Lower lobe of right lung (tissue), 2 donors: ENCODE results near the gene CHD6. TPM values are rescaled to one million over a fixed set of nuclear protein-coding genes. Genes with fewer than 3 reads are reported as not detected.

Experiments used
- ATAC-seq, 2 donors: fragments of 200-7000 bp; cut with Tn5 transposase; one replicate each; pipeline ENCODE4 v1.9.1; 2020 to 2022; ENCODE audit warnings: mild to moderate bottlenecking in 2 of 2, moderate library complexity in 2 of 2
- DNase-seq: peaks from one replicate; pipeline ENCODE4 v3.0.0-alpha.2; 2020
- H3K27ac ChIP-seq: fragments of 200-600 bp; one replicate; pipeline ENCODE4 v1.8.0; 2022
- H3K27me3 ChIP-seq: fragments of 200-600 bp; one replicate; pipeline ENCODE4 v1.8.0; 2022; ENCODE audit warnings: low read depth
- H3K36me3 ChIP-seq: fragments of 200-600 bp; one replicate; pipeline ENCODE4 v1.8.0; 2022; ENCODE audit warnings: mild to moderate bottlenecking
- H3K4me1 ChIP-seq: fragments of 200-600 bp; one replicate; pipeline ENCODE4 v1.8.0; 2022
- H3K4me3 ChIP-seq: fragments of 200-600 bp; one replicate; pipeline ENCODE4 v1.8.0; 2022; ENCODE audit warnings: mild to moderate bottlenecking
- H3K9me3 ChIP-seq: fragments of 200-600 bp; one replicate; pipeline ENCODE4 v1.8.0; 2022
- intact Hi-C: fragments of 100-400 bp; cut with DNase I; formaldehyde crosslinking; loops from one replicate; pipeline ENCODE4 v1.11.0; 2022
- total RNA-seq: library from RNA; stranded (reverse); fragmentation: NEBNext Ultra II Directional; extraction: Animal tissue kit (Norgen Biotek cat#: 25700); gene quantifications from one replicate; pipeline ENCODE4 v1.2.1, GENCODE V29; 2021
- TF ChIP-seq, protein P1 (sequence below): fragments of 200-600 bp; IDR thresholded peaks from one replicate; pipeline ENCODE4 v1.8.0; 2022; ENCODE audit warnings: antibody characterized with exemption, mild to moderate bottlenecking
- donor health status: DM: no; HTN: yes; CAD: no; lungs with severe emphysema.

Gene CHD6
- total RNA-seq, 1 donor from 2014 or later, result 43.6 TPM

DNA sequence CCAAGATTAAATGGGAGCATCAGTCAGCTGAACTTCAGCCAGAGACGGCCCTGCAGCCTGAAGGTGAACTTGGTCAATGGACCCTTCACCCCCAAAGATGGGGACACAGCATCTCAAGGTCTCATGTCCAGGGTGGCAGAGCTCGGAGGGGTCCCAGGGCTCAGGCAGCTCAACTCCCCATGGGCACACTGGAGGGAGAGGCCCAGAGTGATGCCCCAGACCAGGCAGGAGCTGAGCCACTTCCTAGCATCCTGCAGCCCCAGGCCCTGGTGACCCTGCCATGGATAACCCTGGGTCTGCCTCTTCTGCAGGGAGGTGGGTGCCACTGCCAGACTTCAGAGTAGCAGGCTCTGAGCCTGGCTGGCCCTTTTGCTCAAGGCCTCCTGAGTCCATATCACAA is 224.1 kb downstream of the CHD6 start:
- Histone ChIP-seq H3K36me3 (no peaks in the 10 kb centered on the region), H3K27ac (no peak overlapping the region), H3K27me3 (no peaks in the 10 kb centered on the region), H3K4me3 (no peak overlapping the region), H3K4me1 (no peaks in the 10 kb centered on the region), H3K9me3 (no peaks in the 10 kb centered on the region)
- ATAC-seq (no peak), DNase-seq (peak; percentile 34)
- intact Hi-C loops, result no loop called here
- TF ChIP-seq, protein P1, sequence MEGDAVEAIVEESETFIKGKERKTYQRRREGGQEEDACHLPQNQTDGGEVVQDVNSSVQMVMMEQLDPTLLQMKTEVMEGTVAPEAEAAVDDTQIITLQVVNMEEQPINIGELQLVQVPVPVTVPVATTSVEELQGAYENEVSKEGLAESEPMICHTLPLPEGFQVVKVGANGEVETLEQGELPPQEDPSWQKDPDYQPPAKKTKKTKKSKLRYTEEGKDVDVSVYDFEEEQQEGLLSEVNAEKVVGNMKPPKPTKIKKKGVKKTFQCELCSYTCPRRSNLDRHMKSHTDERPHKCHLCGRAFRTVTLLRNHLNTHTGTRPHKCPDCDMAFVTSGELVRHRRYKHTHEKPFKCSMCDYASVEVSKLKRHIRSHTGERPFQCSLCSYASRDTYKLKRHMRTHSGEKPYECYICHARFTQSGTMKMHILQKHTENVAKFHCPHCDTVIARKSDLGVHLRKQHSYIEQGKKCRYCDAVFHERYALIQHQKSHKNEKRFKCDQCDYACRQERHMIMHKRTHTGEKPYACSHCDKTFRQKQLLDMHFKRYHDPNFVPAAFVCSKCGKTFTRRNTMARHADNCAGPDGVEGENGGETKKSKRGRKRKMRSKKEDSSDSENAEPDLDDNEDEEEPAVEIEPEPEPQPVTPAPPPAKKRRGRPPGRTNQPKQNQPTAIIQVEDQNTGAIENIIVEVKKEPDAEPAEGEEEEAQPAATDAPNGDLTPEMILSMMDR, result no peak

DNA sequence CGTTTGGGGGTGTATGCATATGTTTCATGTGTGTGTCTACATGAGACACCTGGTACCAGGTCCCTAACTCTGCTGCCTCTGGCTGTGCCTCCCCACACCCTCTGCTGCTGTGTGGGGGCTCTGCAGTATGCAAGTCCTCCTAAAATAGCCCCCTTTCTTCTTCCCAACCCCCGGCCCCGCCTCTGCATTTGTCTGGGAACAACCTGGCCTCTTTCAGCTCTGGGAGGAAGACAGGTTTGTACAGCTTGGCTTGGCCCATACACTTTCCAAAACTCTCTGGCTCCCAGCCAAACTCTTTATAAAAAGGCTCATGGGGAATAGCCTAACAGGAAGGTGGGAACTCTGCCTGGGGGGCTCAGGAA is 224.5 kb downstream of the CHD6 start:
- Histone ChIP-seq H3K36me3 (no peaks in the 10 kb centered on the region), H3K27ac (no peak overlapping the region), H3K4me1 (no peaks in the 10 kb centered on the region), H3K4me3 (no peak overlapping the region), H3K9me3 (no peaks in the 10 kb centered on the region), H3K27me3 (no peaks in the 10 kb centered on the region)
- peak; percentile 24 for DNase-seq
- TF ChIP-seq, protein P1, result no peak
- ATAC-seq, result no peak
- intact Hi-C loops, result no loop called here

DNA sequence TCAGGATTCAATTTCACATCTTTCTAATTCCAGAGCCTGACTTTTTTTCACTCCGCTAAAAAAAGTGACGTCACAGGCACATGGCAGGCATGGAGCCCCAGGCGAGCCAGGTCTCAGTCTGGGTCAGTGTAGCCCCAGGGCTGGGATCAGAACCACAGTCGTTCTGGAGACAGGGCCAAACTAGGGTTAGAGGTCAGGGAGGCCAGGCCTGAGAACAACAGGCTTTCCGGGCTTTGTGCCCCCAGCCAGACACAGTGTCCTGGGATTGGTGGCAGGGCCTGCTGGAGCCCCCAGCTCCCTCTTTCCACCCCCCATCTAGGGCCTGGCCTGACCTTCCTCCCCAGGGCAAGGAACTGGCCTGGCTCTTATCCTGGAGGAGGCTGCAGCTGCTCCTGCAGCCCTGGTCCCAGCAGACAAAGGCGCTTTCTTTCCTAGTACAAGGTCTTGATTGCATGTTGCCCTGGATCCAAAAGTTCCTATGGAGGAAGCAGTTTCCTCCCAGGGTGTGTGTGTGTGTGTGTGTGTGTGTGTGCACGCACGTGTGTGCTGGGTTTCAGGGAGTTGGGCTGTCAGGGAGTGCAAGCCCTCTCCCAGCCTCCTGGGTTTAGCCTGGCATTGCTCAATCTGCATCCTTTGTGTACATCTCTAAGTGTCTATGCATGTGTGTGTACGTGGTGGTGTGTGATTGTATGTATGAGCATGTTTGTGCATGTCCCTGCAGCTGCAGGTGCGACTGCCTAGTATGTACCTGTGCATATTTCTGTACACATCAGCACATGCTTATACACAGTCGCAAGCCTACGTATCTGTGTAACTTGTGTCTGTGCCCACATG is 225.1 kb downstream of the CHD6 start:
- Histone ChIP-seq H3K27ac (no peak overlapping the region), H3K9me3 (no peaks in the 10 kb centered on the region), H3K36me3 (no peaks in the 10 kb centered on the region), H3K4me1 (no peaks in the 10 kb centered on the region), H3K4me3 (no peak overlapping the region), H3K27me3 (no peaks in the 10 kb centered on the region)
- TF ChIP-seq, protein P1, result no peak
- DNase-seq, result peak; percentile 34
- ATAC-seq, result peak; percentile 17 to 44
- intact Hi-C loops, result no loop called here

DNA sequence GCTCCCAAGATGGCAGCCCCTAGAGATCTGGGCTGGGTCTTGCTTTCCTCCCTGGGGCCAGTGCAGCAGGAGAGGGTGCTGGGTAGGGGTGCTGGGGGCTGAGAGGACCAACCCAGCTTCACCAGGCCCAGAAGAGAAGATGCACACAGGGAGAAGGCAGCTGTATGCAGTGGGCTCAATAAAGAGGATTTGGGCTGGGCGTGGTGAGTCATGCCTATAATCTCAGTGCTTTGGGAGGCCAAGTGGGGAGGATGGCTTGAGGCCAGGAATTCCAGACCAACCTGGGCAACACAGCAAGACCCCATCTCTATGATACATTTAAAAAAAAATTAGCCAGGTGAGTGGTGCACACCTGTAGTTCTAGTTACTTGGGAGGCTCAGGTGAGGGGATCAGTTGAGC is 225.9 kb downstream of the CHD6 start:
- TF ChIP-seq, protein P1, result no peak
- Histone ChIP-seq H3K27ac (no peak overlapping the region), H3K4me1 (no peaks in the 10 kb centered on the region), H3K4me3 (no peak overlapping the region), H3K27me3 (no peaks in the 10 kb centered on the region), H3K36me3 (no peaks in the 10 kb centered on the region), H3K9me3 (no peaks in the 10 kb centered on the region)
- ATAC-seq (no peak), DNase-seq (peak; percentile 22)
- intact Hi-C loops, result no loop called here

DNA sequence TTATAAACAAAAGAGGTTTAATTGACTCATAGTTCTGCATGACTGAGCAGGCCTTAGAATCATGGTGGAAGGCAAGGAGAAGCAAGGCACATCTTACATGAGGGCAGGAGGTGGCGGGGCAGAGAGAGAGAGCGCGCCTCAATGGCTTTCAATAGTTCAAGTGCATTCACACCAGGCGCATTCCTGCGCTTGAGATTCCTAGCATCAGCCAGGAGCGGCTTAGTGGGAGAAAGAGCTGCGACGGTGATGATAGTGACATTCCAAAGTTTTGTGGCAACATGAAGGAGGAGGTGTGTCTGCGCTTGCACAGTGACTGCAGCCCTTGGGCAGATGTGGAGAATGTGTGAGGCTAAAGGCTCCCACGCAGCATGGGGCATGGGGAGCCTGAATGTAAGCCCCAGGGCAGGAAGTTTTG is 226.6 kb downstream of the CHD6 start:
- H3K9me3 ChIP-seq, result no peaks in the 10 kb centered on the region
- H3K36me3 ChIP-seq, result no peaks in the 10 kb centered on the region
- DNase-seq (peak; percentile 45), ATAC-seq (peak; percentile 27 to 52)
- TF ChIP-seq, protein P1, result no peak
- H3K27ac ChIP-seq, result no peak overlapping the region
- intact Hi-C loops, result no loop called here
- H3K4me1 ChIP-seq, result no peaks in the 10 kb centered on the region
- no peak overlapping the region for H3K4me3 ChIP-seq
- H3K27me3 ChIP-seq, result no peaks in the 10 kb centered on the region
